Nephron (organoid): ENCODE measurements around the gene CCDC81.

Experiments used
- H3K27ac Mint-ChIP-seq, 3 experiments: 2 replicates each; pipeline ENCODE4 v1.8.0; 2020; ENCODE audit warnings: mixed read lengths in 3 of 3, mild to moderate bottlenecking in 2 of 3, moderate library complexity in 1 of 3
- H3K27me3 Mint-ChIP-seq: 2 replicates; pipeline ENCODE4 v1.8.0; 2021; ENCODE audit warnings: low read depth, mild to moderate bottlenecking, moderate library complexity, mixed read lengths
- H3K36me3 Mint-ChIP-seq: 2 replicates; pipeline ENCODE4 v1.8.0; 2020; ENCODE audit warnings: low read depth, mixed read lengths
- H3K4me1 Mint-ChIP-seq: 2 replicates; pipeline ENCODE4 v1.8.0; 2020; ENCODE audit warnings: mixed read lengths
- H3K4me3 Mint-ChIP-seq, 3 experiments: 2 replicates each; pipeline ENCODE4 v1.8.0; 2020; ENCODE audit warnings: mild to moderate bottlenecking in 3 of 3, mixed read lengths in 3 of 3, moderate library complexity in 2 of 3
- H3K9me3 Mint-ChIP-seq: 2 replicates; pipeline ENCODE4 v1.8.0; 2020; ENCODE audit warnings: mixed read lengths
- TF ChIP-seq, protein P1 (sequence below), 3 experiments: fragments of 200-600 bp; sonication (generic); IDR thresholded peaks; one replicate each; pipeline ENCODE4 v1.5.0; 2021; ENCODE audit warnings: antibody characterized with exemption in 3 of 3; ENCODE audit not compliant: unreplicated experiment in 3 of 3

The CCDC81 gene

DNA sequence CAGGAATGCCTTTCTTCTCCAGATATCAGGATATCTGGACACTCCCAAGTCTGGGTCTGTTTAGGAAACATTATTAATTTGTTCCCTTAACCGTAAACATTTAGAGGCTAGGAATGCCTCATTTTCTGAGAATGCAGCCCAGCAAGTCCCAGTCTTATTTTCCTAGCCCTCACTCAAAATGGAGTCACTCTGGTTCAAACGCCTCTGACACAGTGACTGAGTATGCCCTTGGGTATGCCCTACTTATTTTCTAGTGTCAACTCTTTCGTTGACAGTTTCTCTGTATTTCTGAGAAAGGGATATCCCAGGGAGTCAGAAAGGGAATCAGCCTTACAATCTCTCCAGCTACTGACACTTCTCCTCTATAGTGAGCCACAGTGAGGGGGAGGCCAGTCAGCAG is 16.0 kb upstream of the CCDC81 start:
- Mint-ChIP-seq H3K9me3 (peaks cover 5% of the 10 kb centered on the region), H3K36me3 (peaks cover under 1% of the 10 kb centered on the region), H3K27me3 (no peaks in the 10 kb centered on the region), H3K27ac (no peak overlapping the region), H3K4me1 (peaks cover 11% of the 10 kb centered on the region), H3K4me3 (no peak overlapping the region)
- TF ChIP-seq, protein P1, sequence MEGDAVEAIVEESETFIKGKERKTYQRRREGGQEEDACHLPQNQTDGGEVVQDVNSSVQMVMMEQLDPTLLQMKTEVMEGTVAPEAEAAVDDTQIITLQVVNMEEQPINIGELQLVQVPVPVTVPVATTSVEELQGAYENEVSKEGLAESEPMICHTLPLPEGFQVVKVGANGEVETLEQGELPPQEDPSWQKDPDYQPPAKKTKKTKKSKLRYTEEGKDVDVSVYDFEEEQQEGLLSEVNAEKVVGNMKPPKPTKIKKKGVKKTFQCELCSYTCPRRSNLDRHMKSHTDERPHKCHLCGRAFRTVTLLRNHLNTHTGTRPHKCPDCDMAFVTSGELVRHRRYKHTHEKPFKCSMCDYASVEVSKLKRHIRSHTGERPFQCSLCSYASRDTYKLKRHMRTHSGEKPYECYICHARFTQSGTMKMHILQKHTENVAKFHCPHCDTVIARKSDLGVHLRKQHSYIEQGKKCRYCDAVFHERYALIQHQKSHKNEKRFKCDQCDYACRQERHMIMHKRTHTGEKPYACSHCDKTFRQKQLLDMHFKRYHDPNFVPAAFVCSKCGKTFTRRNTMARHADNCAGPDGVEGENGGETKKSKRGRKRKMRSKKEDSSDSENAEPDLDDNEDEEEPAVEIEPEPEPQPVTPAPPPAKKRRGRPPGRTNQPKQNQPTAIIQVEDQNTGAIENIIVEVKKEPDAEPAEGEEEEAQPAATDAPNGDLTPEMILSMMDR (IDR thresholded peaks at IDR 0.05; ENCODE audit: unreplicated experiment in 3 of 3): no peak

DNA sequence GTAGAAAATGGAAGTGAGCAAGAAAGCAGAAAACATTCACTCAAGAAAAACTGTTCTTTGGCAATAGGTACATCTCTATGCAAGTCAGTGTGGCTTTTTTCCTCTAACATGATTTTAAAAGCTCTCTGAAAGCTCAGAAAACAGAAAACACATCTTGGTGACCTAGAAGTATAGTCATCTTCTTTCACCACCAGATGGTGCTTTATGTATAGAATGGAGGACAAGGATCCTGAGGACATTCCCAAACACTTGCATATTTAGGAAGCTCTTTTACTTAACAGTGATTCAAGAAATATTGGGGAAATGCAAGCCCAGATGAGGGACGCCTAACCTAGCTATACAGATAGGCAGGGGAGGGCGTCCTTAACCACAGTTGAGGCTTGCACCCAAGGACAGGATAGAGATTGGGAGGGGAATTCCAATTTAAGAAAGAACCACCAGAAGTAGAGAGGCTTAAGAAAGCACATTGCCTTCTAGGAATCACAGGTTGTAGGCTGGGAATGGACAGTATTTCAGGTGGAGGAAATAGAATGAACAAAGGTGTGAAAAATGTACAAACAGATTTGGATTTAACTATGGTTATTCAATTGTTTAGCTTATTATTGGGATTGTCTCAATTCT is 13.8 kb upstream of the CCDC81 start:
- TF ChIP-seq, protein P1 (IDR thresholded peaks at IDR 0.05; ENCODE audit: unreplicated experiment in 3 of 3): peak; percentile 19 to 46 (median 34)
- H3K27me3 Mint-ChIP-seq: no peaks in the 10 kb centered on the region
- H3K27ac Mint-ChIP-seq: peak overlapping the region in 1 of 3 experiments; percentile 3

DNA sequence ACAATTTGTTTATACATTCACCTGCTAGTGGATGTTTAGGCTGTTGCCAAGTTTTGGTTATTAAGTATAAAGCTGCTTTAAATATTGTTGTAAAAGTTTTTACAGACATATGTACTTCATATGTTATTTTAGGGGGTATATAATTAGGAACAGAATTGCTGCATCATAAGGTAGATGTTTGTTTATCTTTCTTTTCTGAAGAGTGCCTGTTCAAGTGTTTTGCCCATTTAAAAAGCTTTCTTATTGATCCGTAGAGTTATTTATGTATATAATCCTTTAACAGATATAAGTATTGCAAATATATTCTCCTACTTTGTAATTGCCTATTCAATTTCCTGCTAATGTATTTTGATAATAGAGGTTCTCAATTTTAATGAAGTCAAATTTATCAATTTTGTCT is 11.3 kb upstream of the CCDC81 start:
- no peak overlapping the region for H3K4me3 Mint-ChIP-seq
- H3K27me3 Mint-ChIP-seq: no peaks in the 10 kb centered on the region
- peaks cover 11% of the 10 kb centered on the region for H3K4me1 Mint-ChIP-seq
- TF ChIP-seq, protein P1 (IDR thresholded peaks at IDR 0.05; ENCODE audit: unreplicated experiment in 3 of 3): no peak
- H3K36me3 Mint-ChIP-seq: peaks cover 5% of the 10 kb centered on the region
- peaks cover 10% of the 10 kb centered on the region for H3K9me3 Mint-ChIP-seq
- no peak overlapping the region for H3K27ac Mint-ChIP-seq

More for the DNA sequence above, 13.8 kb upstream of the CCDC81 start:
- H3K9me3 Mint-ChIP-seq: peaks cover 10% of the 10 kb centered on the region
- H3K36me3 Mint-ChIP-seq: peaks cover 5% of the 10 kb centered on the region
- H3K4me1 Mint-ChIP-seq: peaks cover 11% of the 10 kb centered on the region
- no peak overlapping the region for H3K4me3 Mint-ChIP-seq

DNA sequence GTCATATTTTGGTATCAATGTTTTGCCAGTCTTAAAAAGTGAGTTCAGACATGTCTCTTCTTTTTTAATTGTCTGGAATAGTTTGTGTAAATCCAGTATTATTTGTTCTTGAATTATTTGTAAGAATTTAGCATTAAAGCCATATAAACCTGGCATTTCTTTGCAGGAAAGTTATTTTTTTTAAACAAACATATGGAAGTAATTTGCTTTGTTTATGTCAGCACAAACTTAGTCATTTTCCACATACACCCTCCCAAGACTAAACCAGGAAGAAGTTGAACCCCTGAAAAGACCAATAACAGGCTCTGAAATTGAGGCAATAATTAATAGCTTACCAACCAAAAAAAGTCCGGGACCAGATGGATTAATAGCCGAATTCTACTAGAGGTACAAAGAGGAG is 9.1 kb upstream of the CCDC81 start:
- Mint-ChIP-seq H3K4me1 (peaks cover 4% of the 10 kb centered on the region), H3K27ac (no peak overlapping the region), H3K4me3 (no peak overlapping the region), H3K27me3 (no peaks in the 10 kb centered on the region), H3K9me3 (peaks cover 10% of the 10 kb centered on the region), H3K36me3 (peaks cover 8% of the 10 kb centered on the region)
- TF ChIP-seq, protein P1 (IDR thresholded peaks at IDR 0.05; ENCODE audit: unreplicated experiment in 3 of 3): no peak

DNA sequence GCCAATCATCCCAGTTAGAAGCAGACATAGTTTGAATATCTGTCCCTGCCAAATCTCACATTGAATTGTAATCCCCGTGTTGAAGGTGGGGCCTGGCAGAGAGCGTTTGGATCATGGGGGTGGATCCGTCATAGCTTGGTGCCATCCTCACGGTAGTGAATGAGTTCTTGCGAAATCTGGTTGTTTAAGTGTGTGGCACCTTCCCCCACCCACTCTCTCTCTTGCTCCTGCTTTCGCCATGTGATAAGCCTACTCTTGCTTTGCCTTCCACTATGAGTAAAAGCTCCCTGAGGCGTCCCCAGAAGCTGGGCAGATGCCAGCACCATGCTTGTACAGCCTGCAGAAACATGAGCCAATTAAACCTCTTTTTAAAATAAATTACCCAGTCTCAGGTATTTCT is 5.0 kb upstream of the CCDC81 start:
- Mint-ChIP-seq H3K27me3 (no peaks in the 10 kb centered on the region), H3K4me1 (no peaks in the 10 kb centered on the region), H3K36me3 (peaks cover 8% of the 10 kb centered on the region), H3K27ac (no peak overlapping the region), H3K9me3 (peaks cover 3% of the 10 kb centered on the region), H3K4me3 (no peak overlapping the region)
- TF ChIP-seq, protein P1 (IDR thresholded peaks at IDR 0.05; ENCODE audit: unreplicated experiment in 3 of 3): no peak

DNA sequence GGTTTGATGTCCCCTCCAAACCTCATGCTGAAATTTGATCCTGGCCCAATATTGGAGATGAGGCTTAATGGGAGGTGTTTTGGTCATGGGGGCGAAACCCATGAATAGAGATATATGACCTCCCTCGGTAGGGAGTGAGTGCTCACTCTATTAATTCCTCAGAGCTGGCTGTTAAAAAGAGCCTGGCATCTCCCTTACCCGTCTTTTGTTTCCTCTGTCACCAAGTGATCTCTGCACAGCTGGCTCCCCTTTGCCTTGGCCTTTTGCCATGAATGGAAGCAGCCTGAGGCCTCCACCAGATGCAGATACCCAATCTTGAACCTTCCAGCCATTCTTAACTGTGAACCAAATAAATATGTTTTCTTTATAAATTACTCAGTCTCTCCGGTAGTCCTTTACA is 4.5 kb upstream of the CCDC81 start:
- no peaks in the 10 kb centered on the region for H3K27me3 Mint-ChIP-seq
- H3K4me1 Mint-ChIP-seq: no peaks in the 10 kb centered on the region
- TF ChIP-seq, protein P1 (IDR thresholded peaks at IDR 0.05; ENCODE audit: unreplicated experiment in 3 of 3): no peak
- no peak overlapping the region for H3K27ac Mint-ChIP-seq
- H3K4me3 Mint-ChIP-seq: no peak overlapping the region
- H3K9me3 Mint-ChIP-seq: peaks cover 3% of the 10 kb centered on the region
- H3K36me3 Mint-ChIP-seq: peaks cover 8% of the 10 kb centered on the region
